WTC11 (cell line): ENCODE results near the gene VPS39. TPM values are rescaled to one million over a fixed set of nuclear protein-coding genes. Genes with fewer than 3 reads are reported as not detected.

Source experiments
- ATAC-seq: fragments of 200-7000 bp; cut with Tn5 transposase; 2 replicates; pipeline ENCODE4 v1.10.0; 2021; ENCODE audit warnings: mild to moderate bottlenecking, moderate library complexity
- CTCF ChIA-PET: fragments of 300-600 bp; sonication (Branson Sonifier 250); formaldehyde crosslinking; loops from one replicate; lab custom pipeline; 2021; ENCODE audit warnings: antibody characterized with exemption; lab: Charles Lee
- POLR2A ChIA-PET: fragments of 350-600 bp; sonication (Branson Sonifier 250); formaldehyde crosslinking; loops from one replicate; lab custom pipeline; 2021; ENCODE audit warnings: antibody characterized with exemption; lab: Charles Lee
- DNase-seq: peaks from one replicate; pipeline ENCODE4 v3.0.0; 2021; ENCODE audit warnings: low spot score
- H3K27ac Mint-ChIP-seq: 2 replicates; pipeline ENCODE4 v1.8.0; 2021; ENCODE audit warnings: mixed read lengths
- H3K27me3 Mint-ChIP-seq: 2 replicates; pipeline ENCODE4 v1.8.0; 2021; ENCODE audit warnings: low read depth, mild to moderate bottlenecking, moderate library complexity, mixed read lengths
- H3K36me3 Mint-ChIP-seq: 2 replicates; pipeline ENCODE4 v1.8.0; 2021; ENCODE audit warnings: mixed read lengths
- H3K4me1 Mint-ChIP-seq: 2 replicates; pipeline ENCODE4 v1.8.0; 2022; ENCODE audit warnings: mixed read lengths
- H3K4me3 Mint-ChIP-seq: 2 replicates; pipeline ENCODE4 v1.8.0; 2021; ENCODE audit warnings: mild to moderate bottlenecking, moderate library complexity, mixed read lengths
- H3K9me3 Mint-ChIP-seq: 2 replicates; pipeline ENCODE4 v1.8.0; 2021; ENCODE audit warnings: mixed read lengths
- ATF2 ChIP-seq: sonication (generic); formaldehyde crosslinking; IDR thresholded peaks from 2 replicates; pipeline ENCODE4 v1.8.1; 2022; ENCODE audit warnings: low read depth, missing genetic modification reagents, borderline replicate concordance
- CBFB ChIP-seq: sonication (generic); formaldehyde crosslinking; IDR thresholded peaks from 2 replicates; pipeline ENCODE4 v1.8.1; 2022; ENCODE audit warnings: mild to moderate bottlenecking, low read depth, missing genetic modification reagents
- CDX4 ChIP-seq: fragments of 250-450 bp; sonication (Bioruptor Pico); IDR thresholded peaks from 2 replicates; pipeline ENCODE4 v1.9.0; 2021; ENCODE audit warnings: moderate library complexity, mild to moderate bottlenecking, inconsistent platforms, borderline replicate concordance
- CREB1 ChIP-seq: sonication (generic); formaldehyde crosslinking; IDR thresholded peaks from 2 replicates; pipeline ENCODE4 v1.8.0; 2023; ENCODE audit warnings: mild to moderate bottlenecking, missing genetic modification reagents
- EMX1 ChIP-seq: fragments of 250-450 bp; sonication (Bioruptor Pico); IDR thresholded peaks from 2 replicates; pipeline ENCODE4 v1.8.0; 2021; ENCODE audit warnings: mild to moderate bottlenecking
- FOXP1 ChIP-seq: sonication (generic); formaldehyde crosslinking; IDR thresholded peaks from 2 replicates; pipeline ENCODE4 v1.8.0; 2022; ENCODE audit warnings: missing genetic modification reagents, mild to moderate bottlenecking, moderate library complexity, borderline replicate concordance
- GABPB1 ChIP-seq: sonication (generic); formaldehyde crosslinking; IDR thresholded peaks from 2 replicates; pipeline ENCODE4 v1.8.1; 2023; ENCODE audit warnings: mild to moderate bottlenecking, missing genetic modification reagents
- MYBL2 ChIP-seq: sonication (generic); formaldehyde crosslinking; IDR thresholded peaks from 2 replicates; pipeline ENCODE4 v1.8.1; 2023; ENCODE audit warnings: mild to moderate bottlenecking, moderate library complexity, missing genetic modification reagents
- NFATC4 ChIP-seq: fragments of 250-450 bp; sonication (Bioruptor Pico); IDR thresholded peaks from 2 replicates; pipeline ENCODE4 v1.9.0; 2021; ENCODE audit warnings: mild to moderate bottlenecking
- NR2C2 ChIP-seq: sonication (generic); formaldehyde crosslinking; IDR thresholded peaks from 2 replicates; pipeline ENCODE4 v1.8.0; 2022; ENCODE audit warnings: mild to moderate bottlenecking, missing genetic modification reagents
- PRDM15 ChIP-seq: sonication (generic); formaldehyde crosslinking; IDR thresholded peaks from 2 replicates; pipeline ENCODE4 v1.8.0; 2022; ENCODE audit warnings: missing genetic modification reagents
- PREB ChIP-seq: sonication (generic); formaldehyde crosslinking; IDR thresholded peaks from 2 replicates; pipeline ENCODE4 v1.8.1; 2022; ENCODE audit warnings: mild to moderate bottlenecking, missing genetic modification reagents, moderate library complexity, borderline replicate concordance
- PRRX2 ChIP-seq: fragments of 250-450 bp; sonication (Bioruptor Pico); IDR thresholded peaks from 2 replicates; pipeline ENCODE4 v1.8.0; 2021; ENCODE audit warnings: mild to moderate bottlenecking
- USF2 ChIP-seq: sonication (generic); formaldehyde crosslinking; IDR thresholded peaks from 2 replicates; pipeline ENCODE4 v1.8.1; 2023; ENCODE audit warnings: mild to moderate bottlenecking, missing genetic modification reagents, moderate library complexity
- ZNF121 ChIP-seq: sonication (generic); formaldehyde crosslinking; IDR thresholded peaks from 2 replicates; pipeline ENCODE4 v1.8.0; 2023; ENCODE audit warnings: missing genetic modification reagents
- ZNF263 ChIP-seq: sonication (generic); formaldehyde crosslinking; IDR thresholded peaks from 2 replicates; pipeline ENCODE4 v1.8.1; 2022; ENCODE audit warnings: low read depth, mild to moderate bottlenecking, moderate library complexity, missing genetic modification reagents
- ZNF281 ChIP-seq: sonication (generic); formaldehyde crosslinking; IDR thresholded peaks from 2 replicates; pipeline ENCODE4 v1.8.0; 2023; ENCODE audit warnings: mild to moderate bottlenecking, missing genetic modification reagents
- ZNF396 ChIP-seq: fragments of 250-450 bp; sonication (Bioruptor Pico); IDR thresholded peaks from 2 replicates; pipeline ENCODE4 v1.8.0; 2021; ENCODE audit warnings: mild to moderate bottlenecking, moderate library complexity, borderline replicate concordance
- ZSCAN18 ChIP-seq: fragments of 250-450 bp; sonication (Bioruptor Pico); IDR thresholded peaks from 2 replicates; pipeline ENCODE4 v2.1.2; 2022; ENCODE audit warnings: mild to moderate bottlenecking, moderate library complexity
- total RNA-seq: library from RNA; stranded (reverse); gene quantifications from 3 replicates; pipeline ENCODE4 v1.2.3, GENCODE V29; 2021

The VPS39 gene
- total RNA-seq, 1 experiment from 2014 or later, result 44.5 TPM

GRCh38 chr15:42135351-42135750 is 72.8 kb downstream of the VPS39 start (continued):
- TF ChIP-seq ZNF396 (CRISPR knock-in tag), result no peak

- Mint-ChIP-seq H3K9me3 (peaks cover 10% of the 10 kb centered on the region), H3K27ac (no peak overlapping the region), H3K4me1 (peaks cover 3% of the 10 kb centered on the region), H3K4me3 (no peak overlapping the region)
- ATAC-seq, result no peak
- CTCF ChIA-PET, result interaction anchor here (1.4 to 7.3 kb wide), 10 partner anchors 16 to 250 kb away, joined by 5 to 106 read pairs (median 14); partner anchors contain the start of gene EHD4
- TF ChIP-seq ZNF263 (CRISPR knock-in tag) (no peak), MYBL2 (CRISPR knock-in tag) (no peak), GABPB1 (no peak), PRRX2 (CRISPR knock-in tag) (no peak), CREB1 (no peak), PRDM15 (CRISPR knock-in tag) (no peak), ZNF121 (no peak), USF2 (CRISPR knock-in tag) (no peak), NFATC4 (no peak), CBFB (no peak), CDX4 (CRISPR knock-in tag) (no peak), EMX1 (no peak)
- TF ChIP-seq, all 79 proteins: peak for 0
- Mint-ChIP-seq H3K36me3 (no peaks in the 10 kb centered on the region; the same call in 1 of the 2 replicates), H3K27me3 (no peaks in the 10 kb centered on the region; the same call in 1 of the 2 replicates)
- POLR2A ChIA-PET, result no interaction called here
- DNase-seq, result no peak
Measured at GRCh38 chr15:42134617-42135245, 73.4 kb downstream of the VPS39 start.

- peaks cover 3% of the 10 kb centered on the region for H3K4me1 Mint-ChIP-seq
- ChIA-PET CTCF (interaction anchor here (0.6 to 7.3 kb wide), 28 partner anchors 8 to 251 kb away, joined by 3 to 106 read pairs (median 6); partner anchors contain the start of genes EHD4, PLA2G4D and PLA2G4F), POLR2A (no interaction called here)
- no peaks in the 10 kb centered on the region for H3K36me3 Mint-ChIP-seq
- peak; percentile 91 for ATAC-seq
- H3K9me3 Mint-ChIP-seq, result peaks cover 3% of the 10 kb centered on the region
- 0 out of 2 replicates have a peak overlapping the region, but pooled peaks have one; percentile 13 for H3K27ac Mint-ChIP-seq
- peak; percentile 90 for DNase-seq
- no peak overlapping the region for H3K4me3 Mint-ChIP-seq
- no peaks in the 10 kb centered on the region; the same call in 1 of the 2 replicates for H3K27me3 Mint-ChIP-seq
- TF ChIP-seq ZNF281 (CRISPR knock-in tag), result no peak
- no peak for TF ChIP-seq ZSCAN18
- TF ChIP-seq NR2C2 (CRISPR knock-in tag), result no peak
- TF ChIP-seq PREB (CRISPR knock-in tag), result no peak
- no peak for TF ChIP-seq ATF2
- no peak for TF ChIP-seq EMX1
- peak; percentile 29; the same call in 1 of the 2 replicates for TF ChIP-seq FOXP1 (CRISPR knock-in tag)
Measured at GRCh38 chr15:42133886-42134502, 74.1 kb downstream of the VPS39 start.
